ENCODE data around the gene GPT2.

The GPT2 gene

GRCh38 chr16:46894036-46894672, 10.0 kb downstream of the GPT2 start:
- DNase-seq (ENCODE audit: low spot score in 2 of 2), result no peak
- no peak for ATAC-seq (replicated peaks; ENCODE audit: extremely low read depth, poor library complexity, severe bottlenecking)
- Mint-ChIP-seq H3K4me1 (no peaks in the 10 kb centered on the region), H3K36me3 (ENCODE audit: insufficient read depth) (peaks cover 2% of the 10 kb centered on the region), H3K9me3 (no peaks in the 10 kb centered on the region), H3K27ac (ENCODE audit: low read depth) (no peak overlapping the region), H3K27me3 (no peaks in the 10 kb centered on the region), H3K4me3 (no peak overlapping the region)

DNA sequence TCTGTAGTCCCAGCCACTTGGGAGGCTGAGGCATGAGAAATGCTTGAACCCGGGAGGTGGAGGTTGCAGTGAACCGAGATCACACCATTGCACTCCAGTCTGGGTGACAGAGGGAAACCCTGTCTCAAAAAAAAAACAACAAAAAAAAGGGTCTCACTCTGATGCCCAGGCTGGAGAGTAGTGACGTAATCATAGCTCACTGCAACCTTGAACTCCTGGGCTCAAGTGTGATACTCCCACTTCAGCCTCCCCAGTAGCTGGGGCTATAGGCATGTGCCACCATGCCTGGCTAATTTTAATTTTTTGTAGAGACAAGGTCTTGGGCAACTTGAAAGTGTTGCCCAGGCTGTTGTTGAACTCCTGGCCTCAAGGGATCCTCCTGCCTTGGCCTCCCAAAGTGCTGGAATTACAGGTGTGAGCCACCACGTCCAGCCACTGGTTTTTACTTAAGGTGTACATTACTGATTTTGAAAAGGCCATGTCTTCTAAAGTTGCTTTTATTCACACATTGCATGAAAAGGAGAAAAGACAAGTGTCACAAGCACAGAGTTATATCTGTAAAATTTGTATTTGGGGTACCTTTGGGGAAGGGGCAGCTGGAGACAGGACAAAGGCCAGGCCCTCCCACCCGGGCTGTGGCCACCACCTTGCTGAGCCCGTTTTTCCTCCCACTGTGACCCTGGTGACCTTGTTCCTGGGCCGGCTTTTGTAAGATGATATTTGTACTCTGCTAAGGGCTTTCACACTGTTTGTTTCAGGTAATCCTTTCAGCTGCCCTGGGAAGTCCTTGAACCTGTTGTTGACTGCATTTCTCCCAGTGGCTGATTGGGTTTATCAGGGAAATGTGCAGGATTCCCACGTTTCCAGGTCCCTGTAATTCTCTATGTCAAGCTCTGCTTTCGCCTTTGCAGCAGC, 11.5 kb downstream of the GPT2 start:
- no peak overlapping the region for H3K27ac Mint-ChIP-seq (ENCODE audit: low read depth)
- H3K4me3 Mint-ChIP-seq, result no peak overlapping the region
- ATAC-seq (replicated peaks; ENCODE audit: extremely low read depth, poor library complexity, severe bottlenecking), result no peak
- DNase-seq (ENCODE audit: low spot score in 2 of 2), result no peak
- no peaks in the 10 kb centered on the region for H3K4me1 Mint-ChIP-seq
- no peaks in the 10 kb centered on the region for H3K9me3 Mint-ChIP-seq
- no peaks in the 10 kb centered on the region for H3K27me3 Mint-ChIP-seq
- H3K36me3 Mint-ChIP-seq (ENCODE audit: insufficient read depth), result peaks cover 3% of the 10 kb centered on the region

DNA sequence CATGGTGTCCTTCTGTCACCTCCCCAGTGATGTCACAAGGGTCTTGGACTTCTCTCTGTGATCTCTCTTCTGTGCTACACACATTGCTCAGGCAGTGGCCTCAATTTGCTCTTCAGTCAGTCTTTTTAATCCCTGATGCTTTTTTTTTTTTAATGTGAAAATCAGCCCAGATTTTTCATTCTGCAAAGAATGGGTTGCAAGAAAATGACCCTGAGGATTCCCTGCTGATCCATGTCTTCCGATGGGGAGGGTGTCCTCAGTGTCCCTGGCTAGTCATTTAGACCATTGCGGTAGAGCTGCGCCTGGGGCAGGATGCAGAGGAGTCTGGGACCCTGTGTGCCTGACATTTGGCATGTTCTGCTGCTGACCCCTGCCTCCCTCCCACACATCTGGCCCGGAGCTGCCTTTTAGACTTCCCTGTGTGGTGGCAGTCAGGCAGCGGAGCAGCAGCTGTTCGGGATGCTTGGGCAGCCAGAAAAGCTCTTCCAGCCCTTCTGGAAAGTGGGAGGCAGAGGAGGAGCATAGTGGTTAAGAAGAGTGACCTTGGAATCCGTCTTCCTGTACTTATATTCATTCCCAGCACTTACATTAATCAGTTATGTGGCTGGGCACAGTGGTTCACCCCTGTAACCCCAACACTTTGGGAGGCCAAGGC, 12.3 kb downstream of the GPT2 start:
- Mint-ChIP-seq H3K9me3 (no peaks in the 10 kb centered on the region), H3K36me3 (ENCODE audit: insufficient read depth) (peaks cover 3% of the 10 kb centered on the region), H3K4me1 (no peaks in the 10 kb centered on the region), H3K27me3 (no peaks in the 10 kb centered on the region), H3K27ac (ENCODE audit: low read depth) (no peak overlapping the region), H3K4me3 (no peak overlapping the region)
- DNase-seq (ENCODE audit: low spot score in 2 of 2) (no peak), ATAC-seq (replicated peaks; ENCODE audit: extremely low read depth, poor library complexity, severe bottlenecking) (no peak)

DNA sequence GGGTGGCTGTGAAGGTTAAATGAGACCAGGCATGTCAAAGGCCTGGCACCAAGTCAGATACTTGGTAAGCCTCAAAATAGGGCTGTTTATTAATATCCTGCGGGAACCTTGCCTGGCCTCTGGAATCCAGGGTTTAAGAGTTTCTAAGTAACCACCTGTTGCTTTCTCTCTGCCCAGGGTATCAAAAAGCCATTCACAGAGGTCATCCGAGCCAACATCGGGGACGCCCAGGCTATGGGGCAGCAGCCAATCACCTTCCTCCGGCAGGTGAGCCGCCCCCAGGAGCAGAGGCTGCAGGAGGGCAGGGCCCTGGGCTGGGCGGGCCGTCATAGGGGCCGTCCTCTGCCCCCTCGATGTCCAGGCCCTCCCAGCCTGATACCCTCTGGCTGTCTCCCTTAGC, 13.3 kb downstream of the GPT2 start:
- Mint-ChIP-seq H3K27ac (ENCODE audit: low read depth) (no peak overlapping the region), H3K4me3 (no peak overlapping the region), H3K27me3 (no peaks in the 10 kb centered on the region), H3K4me1 (no peaks in the 10 kb centered on the region), H3K9me3 (no peaks in the 10 kb centered on the region), H3K36me3 (ENCODE audit: insufficient read depth) (peaks cover 3% of the 10 kb centered on the region)
- ATAC-seq (replicated peaks; ENCODE audit: extremely low read depth, poor library complexity, severe bottlenecking) (no peak), DNase-seq (ENCODE audit: low spot score in 2 of 2) (no peak)

DNA sequence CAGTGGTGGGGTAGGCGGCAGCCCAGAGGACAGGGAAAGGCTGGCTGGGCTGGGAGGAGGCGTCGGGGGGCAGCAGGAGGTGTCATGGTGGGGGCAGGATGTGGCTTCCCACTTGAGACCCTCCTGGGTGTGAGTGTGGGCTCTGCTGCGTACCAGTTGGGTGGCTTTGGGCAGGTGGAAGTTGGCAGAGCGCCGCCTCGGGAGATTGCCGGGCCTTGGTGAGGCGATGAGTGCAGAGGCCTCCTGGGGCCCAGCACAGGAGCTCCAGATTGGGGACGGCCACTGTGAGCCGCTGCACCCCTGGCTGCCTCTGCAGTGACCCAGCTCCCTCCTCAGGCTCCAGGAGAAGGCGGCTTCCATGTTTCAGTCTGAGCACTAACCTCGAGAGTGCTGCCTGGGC, 13.8 kb downstream of the GPT2 start:
- Mint-ChIP-seq H3K27me3 (no peaks in the 10 kb centered on the region), H3K4me1 (no peaks in the 10 kb centered on the region), H3K36me3 (ENCODE audit: insufficient read depth) (peaks cover 3% of the 10 kb centered on the region), H3K4me3 (no peak overlapping the region), H3K9me3 (no peaks in the 10 kb centered on the region), H3K27ac (ENCODE audit: low read depth) (no peak overlapping the region)
- no peak for ATAC-seq (replicated peaks; ENCODE audit: extremely low read depth, poor library complexity, severe bottlenecking)
- DNase-seq (ENCODE audit: low spot score in 2 of 2), result no peak

GRCh38 chr16:46899443-46900143, 15.4 kb downstream of the GPT2 start:
- no peaks in the 10 kb centered on the region for H3K27me3 Mint-ChIP-seq

DNA sequence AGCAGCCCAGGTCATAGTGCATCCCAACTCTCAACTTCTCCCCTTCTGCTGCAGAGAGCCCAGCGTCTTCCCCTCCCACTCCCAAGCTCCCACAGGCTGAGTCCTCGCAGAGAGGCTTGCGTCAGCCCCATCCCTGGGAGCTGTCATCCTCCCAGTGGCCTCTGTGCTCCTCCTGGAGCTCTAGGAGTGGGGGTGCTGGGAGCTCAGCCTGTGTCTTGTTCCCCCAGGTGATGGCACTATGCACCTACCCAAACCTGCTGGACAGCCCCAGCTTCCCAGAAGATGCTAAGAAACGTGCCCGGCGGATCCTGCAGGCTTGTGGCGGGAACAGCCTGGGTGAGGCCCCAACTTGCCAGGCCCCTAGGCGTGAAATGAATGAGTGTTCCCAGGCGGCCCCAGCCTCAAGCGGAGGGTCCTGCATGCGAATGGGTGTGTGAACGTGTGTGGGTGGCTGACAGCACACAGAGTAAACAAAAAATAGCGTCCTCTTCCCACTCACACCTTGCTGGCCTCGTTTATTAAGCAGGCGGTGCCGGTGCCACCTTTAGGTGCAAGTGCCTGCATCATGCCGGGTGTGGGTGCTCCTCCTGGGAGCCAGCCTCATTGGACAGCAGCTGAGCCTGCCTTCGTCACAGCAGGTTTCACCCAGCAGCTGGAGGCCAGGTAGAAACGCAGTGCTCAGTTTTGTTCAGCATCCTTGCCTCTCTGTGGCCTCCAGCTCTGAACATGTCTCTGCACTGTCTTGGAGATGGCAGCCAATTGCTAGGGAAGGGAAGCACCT, 16.5 kb downstream of the GPT2 start:
- no peak for ATAC-seq (replicated peaks; ENCODE audit: extremely low read depth, poor library complexity, severe bottlenecking)
- Mint-ChIP-seq H3K9me3 (no peaks in the 10 kb centered on the region), H3K27ac (ENCODE audit: low read depth) (no peak overlapping the region)

More at GRCh38 chr16:46899443-46900143, 15.4 kb downstream of the GPT2 start:
- peaks cover 3% of the 10 kb centered on the region for H3K36me3 Mint-ChIP-seq (ENCODE audit: insufficient read depth)
- ATAC-seq (replicated peaks; ENCODE audit: extremely low read depth, poor library complexity, severe bottlenecking) (no peak), DNase-seq (ENCODE audit: low spot score in 2 of 2) (no peak)
- no peaks in the 10 kb centered on the region for H3K9me3 Mint-ChIP-seq
- no peak overlapping the region for H3K4me3 Mint-ChIP-seq
- H3K27ac Mint-ChIP-seq (ENCODE audit: low read depth), result no peak overlapping the region
- H3K4me1 Mint-ChIP-seq, result no peaks in the 10 kb centered on the region

DNA sequence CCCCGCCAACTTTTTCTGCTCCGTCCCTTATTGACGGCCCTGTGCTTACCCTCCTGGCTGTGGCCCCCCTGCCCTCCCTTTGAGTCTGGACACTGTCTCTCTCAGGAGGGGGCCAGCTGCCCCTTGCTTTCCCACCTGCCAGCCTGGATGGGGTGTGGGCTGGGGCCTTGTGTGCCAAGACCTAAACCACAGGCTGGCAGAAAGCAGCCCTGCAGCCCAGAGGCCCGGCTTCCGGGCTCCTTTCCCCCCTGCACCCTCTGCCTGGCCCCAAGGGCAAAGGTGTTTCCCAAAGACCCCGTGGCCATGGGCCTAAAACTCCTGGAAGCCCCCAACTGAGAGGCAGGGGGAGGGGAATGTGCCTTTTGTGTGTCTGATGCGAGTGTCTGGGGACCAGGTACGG, 17.5 kb downstream of the GPT2 start:
- no peaks in the 10 kb centered on the region for H3K4me1 Mint-ChIP-seq
- DNase-seq (ENCODE audit: low spot score in 2 of 2), result no peak
- H3K4me3 Mint-ChIP-seq, result no peak overlapping the region
- peaks cover 3% of the 10 kb centered on the region for H3K36me3 Mint-ChIP-seq (ENCODE audit: insufficient read depth)
- no peaks in the 10 kb centered on the region for H3K9me3 Mint-ChIP-seq
- no peaks in the 10 kb centered on the region for H3K27me3 Mint-ChIP-seq
- H3K27ac Mint-ChIP-seq (ENCODE audit: low read depth), result no peak overlapping the region
- ATAC-seq (replicated peaks; ENCODE audit: extremely low read depth, poor library complexity, severe bottlenecking), result no peak

More for the DNA sequence above, 16.5 kb downstream of the GPT2 start:
- H3K4me3 Mint-ChIP-seq, result no peak overlapping the region
- no peak for DNase-seq (ENCODE audit: low spot score in 2 of 2)
- H3K4me1 Mint-ChIP-seq, result no peaks in the 10 kb centered on the region
- no peaks in the 10 kb centered on the region for H3K27me3 Mint-ChIP-seq
- peaks cover 3% of the 10 kb centered on the region for H3K36me3 Mint-ChIP-seq (ENCODE audit: insufficient read depth)

DNA sequence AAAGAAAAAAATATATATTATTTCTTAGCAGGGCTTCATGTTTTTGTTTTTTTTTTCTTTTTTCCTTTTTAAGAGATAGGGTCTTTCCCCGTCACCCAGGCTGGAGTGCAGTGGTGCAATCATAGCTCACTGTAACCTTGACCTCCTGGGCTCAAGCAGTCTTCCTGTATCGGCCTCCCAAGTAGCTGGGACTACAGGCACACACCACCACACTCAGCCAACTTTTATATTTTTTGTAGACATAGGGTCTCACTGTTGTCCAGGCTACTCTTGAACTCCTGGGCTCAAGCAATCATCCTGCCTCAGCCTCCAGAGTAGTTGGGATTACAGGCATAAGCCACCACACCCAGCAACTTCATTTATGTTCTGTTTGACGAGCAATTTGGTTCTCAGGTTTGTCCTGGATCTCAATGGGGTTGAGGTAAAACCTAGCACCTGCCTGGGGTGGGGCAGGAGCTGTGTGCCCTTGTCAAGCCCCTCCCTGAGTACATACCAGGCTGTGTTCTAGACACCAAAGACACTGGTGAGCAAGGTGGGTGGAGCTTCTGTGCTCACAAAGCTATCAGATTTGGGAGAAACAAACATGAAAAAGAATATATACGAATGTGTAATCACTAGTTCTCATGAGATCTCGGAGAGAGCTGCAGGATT, 19.2 kb downstream of the GPT2 start:
- Mint-ChIP-seq H3K9me3 (no peaks in the 10 kb centered on the region), H3K36me3 (ENCODE audit: insufficient read depth) (peaks cover 4% of the 10 kb centered on the region), H3K4me1 (no peaks in the 10 kb centered on the region), H3K27ac (ENCODE audit: low read depth) (no peak overlapping the region), H3K4me3 (no peak overlapping the region), H3K27me3 (no peaks in the 10 kb centered on the region)
- ATAC-seq (replicated peaks; ENCODE audit: extremely low read depth, poor library complexity, severe bottlenecking) (no peak), DNase-seq (ENCODE audit: low spot score in 2 of 2) (no peak)

DNA sequence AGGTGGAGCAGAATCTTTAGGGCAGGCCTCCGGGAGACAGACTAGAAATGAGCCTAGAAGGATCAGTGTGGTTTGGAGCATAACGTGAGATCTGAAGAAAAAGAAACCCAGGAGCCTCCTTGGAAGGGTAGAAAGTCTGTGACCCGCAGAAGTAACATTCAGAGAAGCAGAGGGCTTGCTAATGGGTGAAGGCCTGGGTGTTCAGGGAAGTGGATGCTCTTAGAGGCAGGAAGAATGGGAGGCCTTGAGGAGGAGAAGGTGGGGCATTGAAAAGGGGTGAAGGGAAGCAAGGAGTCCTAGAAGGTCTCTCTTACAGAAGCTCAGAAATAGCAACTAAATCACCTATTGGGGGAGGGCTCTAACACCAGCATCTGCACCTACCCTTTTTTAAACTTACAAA, 20.3 kb downstream of the GPT2 start:
- Mint-ChIP-seq H3K27me3 (no peaks in the 10 kb centered on the region), H3K36me3 (ENCODE audit: insufficient read depth) (peaks cover 4% of the 10 kb centered on the region), H3K4me1 (no peaks in the 10 kb centered on the region), H3K9me3 (no peaks in the 10 kb centered on the region), H3K4me3 (no peak overlapping the region), H3K27ac (ENCODE audit: low read depth) (no peak overlapping the region)
- DNase-seq (ENCODE audit: low spot score in 2 of 2), result no peak
- no peak for ATAC-seq (replicated peaks; ENCODE audit: extremely low read depth, poor library complexity, severe bottlenecking)

GRCh38 chr16:46906360-46907060, 22.3 kb downstream of the GPT2 start:
- ATAC-seq (replicated peaks; ENCODE audit: extremely low read depth, poor library complexity, severe bottlenecking), result no peak
- no peak for DNase-seq (ENCODE audit: low spot score in 2 of 2)
- H3K27me3 Mint-ChIP-seq, result no peaks in the 10 kb centered on the region
- H3K27ac Mint-ChIP-seq (ENCODE audit: low read depth), result no peak overlapping the region
- H3K4me3 Mint-ChIP-seq, result no peak overlapping the region
- no peaks in the 10 kb centered on the region for H3K4me1 Mint-ChIP-seq
- no peaks in the 10 kb centered on the region for H3K9me3 Mint-ChIP-seq
- peaks cover 2% of the 10 kb centered on the region for H3K36me3 Mint-ChIP-seq (ENCODE audit: insufficient read depth)
